A549 (cell line): Measurements from ENCODE around the gene TRPC6.

Experiments
- CHD2 ChIP-seq: fragments of 150-350 bp; IDR thresholded peaks from 2 replicates; pipeline ENCODE4 v1.6.1; 2014; ENCODE audit warnings: low read length; ENCODE audit not compliant: partially characterized antibody
- ESRRA ChIP-seq: fragments of 150-350 bp; IDR thresholded peaks from 2 replicates; pipeline ENCODE4 v1.6.1; 2014; ENCODE audit warnings: mild to moderate bottlenecking, low read length, borderline replicate concordance
- TF ChIP-seq, protein P1 (sequence below): fragments of >200 bp; sonication (Bioruptor Twin); formaldehyde crosslinking; IDR thresholded peaks from 3 replicates; pipeline ENCODE4 v1.5.1; 2016
- TF ChIP-seq, protein P2 (sequence below): IDR thresholded peaks from 2 replicates; pipeline ENCODE4 v1.6.1; 2012; ENCODE audit warnings: low read depth, borderline replicate concordance

GRCh38 chr11:101439488-101439887 is 144.3 kb downstream of the TRPC6 start:
- TF ChIP-seq, protein P1, sequence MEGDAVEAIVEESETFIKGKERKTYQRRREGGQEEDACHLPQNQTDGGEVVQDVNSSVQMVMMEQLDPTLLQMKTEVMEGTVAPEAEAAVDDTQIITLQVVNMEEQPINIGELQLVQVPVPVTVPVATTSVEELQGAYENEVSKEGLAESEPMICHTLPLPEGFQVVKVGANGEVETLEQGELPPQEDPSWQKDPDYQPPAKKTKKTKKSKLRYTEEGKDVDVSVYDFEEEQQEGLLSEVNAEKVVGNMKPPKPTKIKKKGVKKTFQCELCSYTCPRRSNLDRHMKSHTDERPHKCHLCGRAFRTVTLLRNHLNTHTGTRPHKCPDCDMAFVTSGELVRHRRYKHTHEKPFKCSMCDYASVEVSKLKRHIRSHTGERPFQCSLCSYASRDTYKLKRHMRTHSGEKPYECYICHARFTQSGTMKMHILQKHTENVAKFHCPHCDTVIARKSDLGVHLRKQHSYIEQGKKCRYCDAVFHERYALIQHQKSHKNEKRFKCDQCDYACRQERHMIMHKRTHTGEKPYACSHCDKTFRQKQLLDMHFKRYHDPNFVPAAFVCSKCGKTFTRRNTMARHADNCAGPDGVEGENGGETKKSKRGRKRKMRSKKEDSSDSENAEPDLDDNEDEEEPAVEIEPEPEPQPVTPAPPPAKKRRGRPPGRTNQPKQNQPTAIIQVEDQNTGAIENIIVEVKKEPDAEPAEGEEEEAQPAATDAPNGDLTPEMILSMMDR: no peak
- TF ChIP-seq, protein P2, sequence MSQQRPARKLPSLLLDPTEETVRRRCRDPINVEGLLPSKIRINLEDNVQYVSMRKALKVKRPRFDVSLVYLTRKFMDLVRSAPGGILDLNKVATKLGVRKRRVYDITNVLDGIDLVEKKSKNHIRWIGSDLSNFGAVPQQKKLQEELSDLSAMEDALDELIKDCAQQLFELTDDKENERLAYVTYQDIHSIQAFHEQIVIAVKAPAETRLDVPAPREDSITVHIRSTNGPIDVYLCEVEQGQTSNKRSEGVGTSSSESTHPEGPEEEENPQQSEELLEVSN: no peak
- TF ChIP-seq ESRRA (no peak), CHD2 (no peak)
